Measurements from ENCODE around the gene DAPK1.

DNA sequence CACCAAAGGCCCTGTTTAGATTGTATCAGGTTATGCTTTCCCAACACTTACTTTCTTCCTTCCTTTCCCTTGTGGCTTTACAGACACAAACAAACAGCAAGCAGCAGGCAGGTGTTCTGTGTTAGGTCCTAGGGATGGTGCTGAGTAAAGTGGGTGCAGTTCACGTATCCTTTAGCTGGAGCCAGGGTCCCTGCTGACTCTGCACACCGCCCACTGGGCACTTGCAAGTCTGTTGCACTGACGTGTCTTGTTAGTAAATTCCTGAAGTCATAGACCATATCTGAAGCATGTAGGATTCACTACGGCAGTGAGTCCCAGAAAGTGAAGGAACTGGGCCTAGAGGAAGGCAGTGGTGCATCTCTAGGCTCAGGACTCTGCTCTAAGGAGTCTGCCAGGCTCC is 96.5 kb downstream of the DAPK1 start:
- TF ChIP-seq, protein P1, sequence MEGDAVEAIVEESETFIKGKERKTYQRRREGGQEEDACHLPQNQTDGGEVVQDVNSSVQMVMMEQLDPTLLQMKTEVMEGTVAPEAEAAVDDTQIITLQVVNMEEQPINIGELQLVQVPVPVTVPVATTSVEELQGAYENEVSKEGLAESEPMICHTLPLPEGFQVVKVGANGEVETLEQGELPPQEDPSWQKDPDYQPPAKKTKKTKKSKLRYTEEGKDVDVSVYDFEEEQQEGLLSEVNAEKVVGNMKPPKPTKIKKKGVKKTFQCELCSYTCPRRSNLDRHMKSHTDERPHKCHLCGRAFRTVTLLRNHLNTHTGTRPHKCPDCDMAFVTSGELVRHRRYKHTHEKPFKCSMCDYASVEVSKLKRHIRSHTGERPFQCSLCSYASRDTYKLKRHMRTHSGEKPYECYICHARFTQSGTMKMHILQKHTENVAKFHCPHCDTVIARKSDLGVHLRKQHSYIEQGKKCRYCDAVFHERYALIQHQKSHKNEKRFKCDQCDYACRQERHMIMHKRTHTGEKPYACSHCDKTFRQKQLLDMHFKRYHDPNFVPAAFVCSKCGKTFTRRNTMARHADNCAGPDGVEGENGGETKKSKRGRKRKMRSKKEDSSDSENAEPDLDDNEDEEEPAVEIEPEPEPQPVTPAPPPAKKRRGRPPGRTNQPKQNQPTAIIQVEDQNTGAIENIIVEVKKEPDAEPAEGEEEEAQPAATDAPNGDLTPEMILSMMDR (IDR thresholded peaks at IDR 0.05), result no peak
- no peak for TF ChIP-seq POLR2A (IDR thresholded peaks at IDR 0.05)
